ENCODE results near the gene SARM1. TPM values are rescaled to one million over a fixed set of nuclear protein-coding genes. Genes with fewer than 3 reads are reported as not detected.
"Not testable (repeated sequence)": the region's sequence is repeated elsewhere in the genome, so short reads cannot be mapped to it uniquely, and the experiment has no call there.

Gene SARM1
- total and polyA plus RNA-seq, 2 of the 13 experiments (the other 11 are each of a cell fraction or from before 2014, with no cell fraction given), result 0.73 to 0.86 TPM

DNA sequence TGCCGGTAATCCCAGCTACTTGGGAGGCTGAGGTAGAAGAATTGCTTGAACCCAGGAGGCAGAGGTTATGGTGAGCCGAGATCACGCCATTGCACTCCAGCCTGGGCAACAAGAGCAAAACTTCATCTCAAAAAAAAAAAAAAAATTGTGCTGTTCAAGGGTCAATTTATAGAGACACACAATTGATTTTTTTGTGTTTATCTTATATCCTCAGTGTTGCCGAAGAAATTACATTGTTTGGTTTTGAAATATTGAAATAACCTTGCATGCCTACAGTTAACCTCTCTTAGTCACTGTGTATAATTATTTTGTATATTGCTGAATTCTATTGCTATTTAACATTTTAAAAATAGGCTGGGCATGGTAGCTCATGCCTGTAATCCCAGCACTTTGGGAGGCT, 56.5 kb downstream of the SARM1 start (continued):
- TF ChIP-seq, protein P1, sequence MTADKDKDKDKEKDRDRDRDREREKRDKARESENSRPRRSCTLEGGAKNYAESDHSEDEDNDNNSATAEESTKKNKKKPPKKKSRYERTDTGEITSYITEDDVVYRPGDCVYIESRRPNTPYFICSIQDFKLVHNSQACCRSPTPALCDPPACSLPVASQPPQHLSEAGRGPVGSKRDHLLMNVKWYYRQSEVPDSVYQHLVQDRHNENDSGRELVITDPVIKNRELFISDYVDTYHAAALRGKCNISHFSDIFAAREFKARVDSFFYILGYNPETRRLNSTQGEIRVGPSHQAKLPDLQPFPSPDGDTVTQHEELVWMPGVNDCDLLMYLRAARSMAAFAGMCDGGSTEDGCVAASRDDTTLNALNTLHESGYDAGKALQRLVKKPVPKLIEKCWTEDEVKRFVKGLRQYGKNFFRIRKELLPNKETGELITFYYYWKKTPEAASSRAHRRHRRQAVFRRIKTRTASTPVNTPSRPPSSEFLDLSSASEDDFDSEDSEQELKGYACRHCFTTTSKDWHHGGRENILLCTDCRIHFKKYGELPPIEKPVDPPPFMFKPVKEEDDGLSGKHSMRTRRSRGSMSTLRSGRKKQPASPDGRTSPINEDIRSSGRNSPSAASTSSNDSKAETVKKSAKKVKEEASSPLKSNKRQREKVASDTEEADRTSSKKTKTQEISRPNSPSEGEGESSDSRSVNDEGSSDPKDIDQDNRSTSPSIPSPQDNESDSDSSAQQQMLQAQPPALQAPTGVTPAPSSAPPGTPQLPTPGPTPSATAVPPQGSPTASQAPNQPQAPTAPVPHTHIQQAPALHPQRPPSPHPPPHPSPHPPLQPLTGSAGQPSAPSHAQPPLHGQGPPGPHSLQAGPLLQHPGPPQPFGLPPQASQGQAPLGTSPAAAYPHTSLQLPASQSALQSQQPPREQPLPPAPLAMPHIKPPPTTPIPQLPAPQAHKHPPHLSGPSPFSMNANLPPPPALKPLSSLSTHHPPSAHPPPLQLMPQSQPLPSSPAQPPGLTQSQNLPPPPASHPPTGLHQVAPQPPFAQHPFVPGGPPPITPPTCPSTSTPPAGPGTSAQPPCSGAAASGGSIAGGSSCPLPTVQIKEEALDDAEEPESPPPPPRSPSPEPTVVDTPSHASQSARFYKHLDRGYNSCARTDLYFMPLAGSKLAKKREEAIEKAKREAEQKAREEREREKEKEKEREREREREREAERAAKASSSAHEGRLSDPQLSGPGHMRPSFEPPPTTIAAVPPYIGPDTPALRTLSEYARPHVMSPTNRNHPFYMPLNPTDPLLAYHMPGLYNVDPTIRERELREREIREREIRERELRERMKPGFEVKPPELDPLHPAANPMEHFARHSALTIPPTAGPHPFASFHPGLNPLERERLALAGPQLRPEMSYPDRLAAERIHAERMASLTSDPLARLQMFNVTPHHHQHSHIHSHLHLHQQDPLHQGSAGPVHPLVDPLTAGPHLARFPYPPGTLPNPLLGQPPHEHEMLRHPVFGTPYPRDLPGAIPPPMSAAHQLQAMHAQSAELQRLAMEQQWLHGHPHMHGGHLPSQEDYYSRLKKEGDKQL (CRISPR knock-in tag; IDR thresholded peaks at IDR 0.05; ENCODE audit: low read depth), result peak; percentile 40; the same call in 1 of the 2 replicates
- TF ChIP-seq CREM (IDR thresholded peaks at IDR 0.05) (peak; percentile 43; the same call in 1 of the 2 replicates), THAP11 (CRISPR knock-in tag; IDR thresholded peaks at IDR 0.05) (0 out of 2 replicates have a peak, but pooled peaks have one; percentile 30), SOX6 (CRISPR knock-in tag; IDR thresholded peaks at IDR 0.05) (peak; percentile 63), SOX5 (CRISPR knock-in tag; IDR thresholded peaks at IDR 0.05; ENCODE audit: borderline replicate concordance) (0 out of 2 replicates have a peak, but pooled peaks have one; percentile 23), MED1 (CRISPR knock-in tag; IDR thresholded peaks at IDR 0.05) (0 out of 2 replicates have a peak, but pooled peaks have one; percentile 20), NR2F6 (IDR thresholded peaks at IDR 0.05) (peak; percentile 91), NR2F6 (CRISPR knock-in tag; IDR thresholded peaks at IDR 0.05) (peak; percentile 62)
- TF ChIP-seq CREM (CRISPR knock-in tag; IDR thresholded peaks at IDR 0.05); SOX6 (IDR thresholded peaks at IDR 0.05): not testable (repeated sequence)
- TF ChIP-seq, protein P2, sequence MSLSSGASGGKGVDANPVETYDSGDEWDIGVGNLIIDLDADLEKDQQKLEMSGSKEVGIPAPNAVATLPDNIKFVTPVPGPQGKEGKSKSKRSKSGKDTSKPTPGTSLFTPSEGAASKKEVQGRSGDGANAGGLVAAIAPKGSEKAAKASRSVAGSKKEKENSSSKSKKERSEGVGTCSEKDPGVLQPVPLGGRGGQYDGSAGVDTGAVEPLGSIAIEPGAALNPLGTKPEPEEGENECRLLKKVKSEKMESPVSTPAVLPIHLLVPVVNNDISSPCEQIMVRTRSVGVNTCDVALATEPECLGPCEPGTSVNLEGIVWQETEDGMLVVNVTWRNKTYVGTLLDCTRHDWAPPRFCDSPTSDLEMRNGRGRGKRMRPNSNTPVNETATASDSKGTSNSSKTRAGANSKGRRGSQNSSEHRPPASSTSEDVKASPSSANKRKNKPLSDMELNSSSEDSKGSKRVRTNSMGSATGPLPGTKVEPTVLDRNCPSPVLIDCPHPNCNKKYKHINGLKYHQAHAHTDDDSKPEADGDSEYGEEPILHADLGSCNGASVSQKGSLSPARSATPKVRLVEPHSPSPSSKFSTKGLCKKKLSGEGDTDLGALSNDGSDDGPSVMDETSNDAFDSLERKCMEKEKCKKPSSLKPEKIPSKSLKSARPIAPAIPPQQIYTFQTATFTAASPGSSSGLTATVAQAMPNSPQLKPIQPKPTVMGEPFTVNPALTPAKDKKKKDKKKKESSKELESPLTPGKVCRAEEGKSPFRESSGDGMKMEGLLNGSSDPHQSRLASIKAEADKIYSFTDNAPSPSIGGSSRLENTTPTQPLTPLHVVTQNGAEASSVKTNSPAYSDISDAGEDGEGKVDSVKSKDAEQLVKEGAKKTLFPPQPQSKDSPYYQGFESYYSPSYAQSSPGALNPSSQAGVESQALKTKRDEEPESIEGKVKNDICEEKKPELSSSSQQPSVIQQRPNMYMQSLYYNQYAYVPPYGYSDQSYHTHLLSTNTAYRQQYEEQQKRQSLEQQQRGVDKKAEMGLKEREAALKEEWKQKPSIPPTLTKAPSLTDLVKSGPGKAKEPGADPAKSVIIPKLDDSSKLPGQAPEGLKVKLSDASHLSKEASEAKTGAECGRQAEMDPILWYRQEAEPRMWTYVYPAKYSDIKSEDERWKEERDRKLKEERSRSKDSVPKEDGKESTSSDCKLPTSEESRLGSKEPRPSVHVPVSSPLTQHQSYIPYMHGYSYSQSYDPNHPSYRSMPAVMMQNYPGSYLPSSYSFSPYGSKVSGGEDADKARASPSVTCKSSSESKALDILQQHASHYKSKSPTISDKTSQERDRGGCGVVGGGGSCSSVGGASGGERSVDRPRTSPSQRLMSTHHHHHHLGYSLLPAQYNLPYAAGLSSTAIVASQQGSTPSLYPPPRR (CRISPR knock-in tag; IDR thresholded peaks at IDR 0.05; ENCODE audit: borderline replicate concordance), result peak; percentile 44; the same call in 1 of the 2 replicates
